K562 (cell line): ENCODE results near the gene HCST. TPM values are rescaled to one million over a fixed set of nuclear protein-coding genes. Genes with fewer than 3 reads are reported as not detected.

Experiments
- ATAC-seq: fragments of 200-7000 bp; cut with Tn5 transposase; 3 replicates; pipeline ENCODE4 v1.9.1; 2020; ENCODE audit warnings: moderate library complexity
- BruUV-seq: library from RNA; stranded (reverse); fragments of 400-500 nt; replicated peaks from 2 replicates; lab custom pipeline; 2021; lab: Mats Ljungman, UMichigan
- CTCF ChIA-PET: fragments of 300-600 bp; formaldehyde crosslinking; extraction: SDS; loops from one replicate; lab custom pipeline; 2021; ENCODE audit warnings: low intra/inter-chr PET ratio; lab: Yijun Ruan, JAX
- POLR2A ChIA-PET: fragments of 300-600, 350-650 bp; sonication (Branson Sonifier 250); formaldehyde crosslinking; extraction: SDS; loops from one replicate; lab custom pipeline; 2021; ENCODE audit warnings: antibody characterized with exemption, inconsistent platforms; lab: Yijun Ruan, JAX
- DNase-seq, 4 experiments: peaks; one replicate each; pipeline versions ENCODE4 v3.0.0 to v3.0.0-alpha.2; 2011 to 2018; ENCODE audit warnings: low spot score in 3 of 4, mixed read lengths in 3 of 4; ENCODE audit errors: extremely low read depth in 1 of 4
- FAIRE-seq: peaks from 2 replicates; lab custom pipeline; 2011; peaks lifted over from hg19 to GRCh38; lab: Jason Lieb, UNC
- H2AFZ ChIP-seq: 2 replicates; pipeline ENCODE4 v1.6.0; 2011; ENCODE audit warnings: low read depth, low read length, control low read depth, inconsistent platforms
- H3K27ac ChIP-seq: fragments of 200-600 bp; 3 replicates; pipeline ENCODE4 v1.8.0; 2011; ENCODE audit warnings: low read depth, mild to moderate bottlenecking, control low read depth, inconsistent platforms, low read length, moderate library complexity, mixed read lengths; ENCODE audit errors: extremely low read depth
- H3K27me3 ChIP-seq, 2 experiments: fragments of 300-600 bp in 1 of 2; 2 replicates in 1 of 2; 3 replicates in 1 of 2; pipeline versions ENCODE4 v1.6.0 to v1.8.0; 2011; ENCODE audit warnings: inconsistent platforms in 2 of 2, low read length in 2 of 2, mild to moderate bottlenecking in 1 of 2, mixed read lengths in 1 of 2, moderate library complexity in 1 of 2; ENCODE audit not compliant: control insufficient read depth in 2 of 2, insufficient read depth in 2 of 2
- H3K36me3 ChIP-seq: fragments of 300-600 bp; 3 replicates; pipeline ENCODE4 v1.8.0; 2011; ENCODE audit warnings: mild to moderate bottlenecking, low read length, inconsistent platforms; ENCODE audit not compliant: control insufficient read depth, insufficient read depth
- H3K4me1 ChIP-seq, 2 experiments: fragments of 200-600 bp in 1 of 2; replicated peaks in 1 of 2; 2 replicates in 1 of 2; 3 replicates in 1 of 2; pipeline versions ENCODE4 v1.5.1 to v1.8.0; 2011; ENCODE audit warnings: inconsistent platforms in 2 of 2, low read length in 2 of 2, mild to moderate bottlenecking in 1 of 2, mixed read lengths in 1 of 2, moderate library complexity in 1 of 2; ENCODE audit not compliant: control insufficient read depth in 2 of 2, insufficient read depth in 2 of 2
- H3K4me2 ChIP-seq: 2 replicates; pipeline ENCODE4 v1.6.1; 2011; ENCODE audit warnings: low read length, control low read depth, inconsistent platforms, mixed read lengths; ENCODE audit not compliant: insufficient read depth
- H3K4me3 ChIP-seq: fragments of 200-600 bp; sonication (generic), shearing (Covaris generic); 2 replicates; pipeline ENCODE4 v1.5.1; 2016; ENCODE audit warnings: control low read depth, inconsistent platforms
- H3K79me2 ChIP-seq: fragments of 200-600 bp; 3 replicates; pipeline ENCODE4 v1.8.0; 2011; ENCODE audit warnings: low read length, inconsistent platforms; ENCODE audit not compliant: control insufficient read depth, insufficient read depth
- H3K9ac ChIP-seq, 2 experiments: 2 replicates each; pipeline versions ENCODE4 v1.6.0 to v1.6.1; 2011; ENCODE audit warnings: low read depth in 2 of 2, low read length in 2 of 2, control low read depth in 1 of 2, inconsistent platforms in 1 of 2, mild to moderate bottlenecking in 1 of 2, mixed read lengths in 1 of 2; ENCODE audit not compliant: insufficient read depth in 1 of 2
- H3K9me1 ChIP-seq: one replicate; pipeline ENCODE4 v1.6.0; 2011; ENCODE audit warnings: inconsistent platforms, mild to moderate bottlenecking, low read length, moderate library complexity; ENCODE audit not compliant: control insufficient read depth, insufficient read depth
- H3K9me3 ChIP-seq: replicated peaks from 2 replicates; pipeline ENCODE4 v1.5.1; 2011; ENCODE audit warnings: low read depth, low read length, inconsistent platforms; ENCODE audit not compliant: control insufficient read depth, insufficient read depth
- H4K20me1 ChIP-seq: replicated peaks from 2 replicates; pipeline ENCODE4 v1.6.1; 2011; ENCODE audit warnings: low read length, inconsistent platforms, mixed read lengths; ENCODE audit not compliant: control insufficient read depth, insufficient read depth
- BCOR ChIP-seq: fragments of 450-650 bp; IDR thresholded peaks from 2 replicates; pipeline ENCODE4 v1.6.1; 2016
- BDP1 ChIP-seq: IDR thresholded peaks from 3 replicates; pipeline ENCODE4 v1.6.1; 2011; ENCODE audit not compliant: insufficient read length, insufficient read depth
- BRCA1 ChIP-seq, 2 experiments: fragments of 450-650 bp in 1 of 2; sonication (generic) in 1 of 2; formaldehyde crosslinking in 1 of 2; IDR thresholded peaks; 2 replicates each; pipeline versions ENCODE4 v1.5.0 to v1.6.1; 2017 to 2020; ENCODE audit warnings: mild to moderate bottlenecking in 1 of 2, missing genetic modification reagents in 1 of 2
- BRD9 ChIP-seq: fragments of 450-650 bp; IDR thresholded peaks from 2 replicates; pipeline ENCODE4 v1.6.1; 2018; ENCODE audit warnings: low read depth; ENCODE audit not compliant: partially characterized antibody
- GMEB1 ChIP-seq: fragments of 250-450 bp; sonication (Bioruptor Pico); IDR thresholded peaks from 2 replicates; pipeline ENCODE4 v1.4.0; 2020; ENCODE audit warnings: mild to moderate bottlenecking
- GTF3C2 ChIP-seq: IDR thresholded peaks from 3 replicates; pipeline ENCODE4 v1.6.1; 2011; ENCODE audit warnings: borderline replicate concordance, mild to moderate bottlenecking, moderate library complexity; ENCODE audit not compliant: insufficient read length; ENCODE audit errors: extremely low read depth
- HMG20B ChIP-seq: fragments of 250-450 bp; sonication (Bioruptor Pico); IDR thresholded peaks from 2 replicates; pipeline ENCODE4 v1.5.0; 2021; ENCODE audit warnings: mild to moderate bottlenecking
- KLF1 ChIP-seq: fragments of 450-650 bp; IDR thresholded peaks from 2 replicates; pipeline ENCODE4 v1.6.1; 2016; ENCODE audit warnings: missing genetic modification characterization, missing compliant biosample characterization
- MECOM ChIP-seq: fragments of 250-450 bp; sonication (Bioruptor Pico); IDR thresholded peaks from 2 replicates; pipeline ENCODE4 v1.8.0; 2022; ENCODE audit warnings: inconsistent platforms
- NCOR1 ChIP-seq: fragments of 450-650 bp; IDR thresholded peaks from 2 replicates; pipeline ENCODE4 v1.6.1; 2016; ENCODE audit warnings: mild to moderate bottlenecking, moderate library complexity
- NFATC3 ChIP-seq: fragments of 450-650 bp; IDR thresholded peaks from 2 replicates; pipeline ENCODE4 v1.6.1; 2017; ENCODE audit warnings: mild to moderate bottlenecking
- NR2F6 ChIP-seq: fragments of 450-650 bp; formaldehyde crosslinking; IDR thresholded peaks from 2 replicates; pipeline ENCODE4 v1.4.0; 2020; ENCODE audit warnings: mild to moderate bottlenecking
- TCF3 ChIP-seq: sonication (generic); formaldehyde crosslinking; IDR thresholded peaks from 2 replicates; pipeline ENCODE4 v1.4.0; 2020; ENCODE audit warnings: mild to moderate bottlenecking, missing genetic modification reagents
- USF1 ChIP-seq: sonication (generic); formaldehyde crosslinking; IDR thresholded peaks from 2 replicates; pipeline ENCODE4 v1.9.0; 2022; ENCODE audit warnings: mild to moderate bottlenecking, missing genetic modification reagents
- ZBED1 ChIP-seq: IDR thresholded peaks from 2 replicates; pipeline ENCODE4 v1.6.1; 2014
- WGBS: fragments of 100-300 bp; shearing (Covaris generic); methylation state at CpG from one replicate; pipeline ENCODE4 v1.1.6; 2016; ENCODE audit warnings: low coverage, mixed read lengths; ENCODE audit not compliant: insufficient coverage; ENCODE audit errors: missing lambda C conversion rate; 5-methylcytosine and 5-hydroxymethylcytosine counted together
- in situ Hi-C: fragments of 300-500 bp; cut with MboI; formaldehyde crosslinking; loops from 4 replicates; pipeline ENCODE4 v1.15.0; 2018; ENCODE audit warnings: inconsistent platforms, mixed read lengths
- intact Hi-C: fragments of 100-400 bp; cut with micrococcal nuclease; formaldehyde crosslinking; loops from 2 replicates; pipeline ENCODE4 v1.14.2; 2022
- polyA plus RNA-seq, 8 experiments: library from polyadenylated mRNA; depleted of rRNA in 4 of 8; stranded (reverse) in 5 of 8; unstranded in 3 of 8; fragments of >200 nt; fragmentation: Nextera tagmentation in 2 of 8; fragmentation: Illumina TruSeq in 1 of 8; extraction: Ambion mirVana in 2 of 8; extraction: Trizol in 1 of 8; gene quantifications; 2 replicates each; pipeline versions ENCODE4 v1.2.1 to v1.2.3, GENCODE V29; 2011 to 2014; ENCODE audit warnings: inconsistent platforms in 1 of 8, missing spikeins in 1 of 8
- total RNA-seq, 7 experiments: library from RNA; depleted of rRNA in 6 of 7; stranded (reverse); fragments of >200 nt in 6 of 7; fragmentation: Illumina TruSeq in 2 of 7; extraction: Trizol in 2 of 7; gene quantifications; 2 replicates each; pipeline versions ENCODE4 v1.2.1 to v1.2.3, GENCODE V29; 2011 to 2021; ENCODE audit warnings: low replicate concordance in 1 of 7

HCST gene
- total and polyA plus RNA-seq, 9 of the 15 experiments (the other 6 are each of a cell fraction or from before 2014, with no cell fraction given) = 0.29 to 1.9 (median 0.95) TPM; not detected in 2

- Histone ChIP-seq H2AFZ (no peak overlapping the region), H3K9ac (no peak overlapping the region), H3K4me3 (no peak overlapping the region), H4K20me1 (peaks cover 8% of the 10 kb centered on the region; the same call in 1 of the 2 replicates), H3K27me3 (peaks cover 16 to 52% of the 10 kb centered on the region in 2 experiments; a peak in 4 of 5 replicates), H3K9me1 (no peaks in the 10 kb centered on the region), H3K36me3 (no peaks in the 10 kb centered on the region), H3K79me2 (no peaks in the 10 kb centered on the region), H3K4me1 (peaks cover 15 to 48% of the 10 kb centered on the region in 2 experiments), H3K4me2 (no peak overlapping the region), H3K27ac (no peak overlapping the region), H3K9me3 (peaks cover 5% of the 10 kb centered on the region; the same call in 1 of the 2 replicates)
- DNase-seq (no peak), ATAC-seq (no peak), FAIRE-seq (no peak)
- in situ Hi-C loops = no loop called here
- CTCF ChIA-PET = no interaction called here
- no TSS peak for BruUV-seq
- intact Hi-C loops = no loop called here
- no peak for TF ChIP-seq TCF3 (CRISPR knock-in tag)
- no peak for TF ChIP-seq BCOR
- no peak for TF ChIP-seq NCOR1
- TF ChIP-seq ZBED1 = no peak
- no peak for TF ChIP-seq BRCA1 (IDR thresholded peaks at IDR 0.05)
- no peak for TF ChIP-seq BRCA1 (CRISPR knock-in tag; IDR thresholded peaks at IDR 0.05)
- TF ChIP-seq KLF1 (tag) = no peak
- no peak for TF ChIP-seq HMG20B
- no peak for TF ChIP-seq MECOM (CRISPR knock-in tag)
- no peak for TF ChIP-seq NR2F6 (CRISPR knock-in tag)
- TF ChIP-seq USF1 (CRISPR knock-in tag) = no peak
- no peak for TF ChIP-seq BRD9
- no peak for TF ChIP-seq NFATC3
- TF ChIP-seq GTF3C2 = no peak
- no peak for TF ChIP-seq BDP1
- no peak for TF ChIP-seq GMEB1
- POLR2A ChIA-PET = no interaction called here
- WGBS = 13% methylated on average over 6 of the region's 6 CpGs
Measured at GRCh38 chr19:35858311-35858710, 44.0 kb upstream of the HCST start.
